T-cell (primary cell): ENCODE data around the gene PNPLA5. TPM values are rescaled to one million over a fixed set of nuclear protein-coding genes. Genes with fewer than 3 reads are reported as not detected.
A peak's percentile ranks its signal among the peaks of the same experiment; 100 is the strongest.
"Not testable (repeated sequence)": the region's sequence is repeated elsewhere in the genome, so short reads cannot be mapped to it uniquely, and the experiment has no call there.

Experiments
- ATAC-seq, 4 experiments: fragments of 200-7000 bp in 3 of 4; fragments of 150-1000 bp in 1 of 4; cut with Tn5 transposase; replicated peaks in 1 of 4; 1 replicate in 3 of 4; 2 replicates in 1 of 4; pipeline ENCODE4 v1.10.0; 2021; ENCODE audit warnings: moderate library complexity in 3 of 4, mild to moderate bottlenecking in 2 of 4, moderate number of reproducible peaks in 1 of 4
- CTCF ChIA-PET, 2 donors: fragments of 300-600 bp; sonication (Branson Sonifier 250); formaldehyde crosslinking; loops; one replicate each; lab custom pipeline; 2022; ENCODE audit warnings: antibody characterized with exemption in 2 of 2; lab: Charles Lee
- POLR2A ChIA-PET, 2 donors: fragments of 300-600 bp; sonication (Branson Sonifier 250); formaldehyde crosslinking; loops; one replicate each; lab custom pipeline; 2022; ENCODE audit warnings: antibody characterized with exemption in 2 of 2; lab: Charles Lee
- DNase-seq, 35 experiments: peaks; one replicate each; pipeline versions ENCODE4 v3.0.0 to v3.0.0-alpha.2; 2013 to 2023
- H3K27ac ChIP-seq: one replicate; pipeline ENCODE4 v1.5.1; 2013; ENCODE audit warnings: low read length
- H3K27me3 ChIP-seq, 2 experiments: replicated peaks in 1 of 2; 1 replicate in 1 of 2; 2 replicates in 1 of 2; pipeline versions ENCODE4 v1.6.1 to v1.7.0; 2013; ENCODE audit warnings: low read length in 1 of 2, mixed read lengths in 1 of 2; ENCODE audit not compliant: control insufficient read depth in 2 of 2, insufficient read depth in 2 of 2; ENCODE audit errors: extremely low read depth in 1 of 2
- H3K36me3 ChIP-seq, 2 donors: 1 replicate in 1 of 2; 2 replicates in 1 of 2; pipeline versions ENCODE4 v1.6.1 to v1.7.0; 2013; ENCODE audit warnings: low read length in 1 of 2; ENCODE audit not compliant: control insufficient read depth in 2 of 2, insufficient read depth in 1 of 2; ENCODE audit errors: extremely low read depth in 1 of 2
- H3K4me1 ChIP-seq, 2 experiments: 1 replicate in 1 of 2; 2 replicates in 1 of 2; pipeline versions ENCODE4 v1.6.1 to v1.7.0; 2013; ENCODE audit warnings: low read length in 2 of 2, mixed read lengths in 1 of 2; ENCODE audit not compliant: insufficient read depth in 2 of 2, control insufficient read depth in 1 of 2; ENCODE audit errors: extremely low read depth in 1 of 2
- H3K4me3 ChIP-seq, 2 donors: 1 replicate in 1 of 2; 2 replicates in 1 of 2; pipeline versions ENCODE4 v1.5.1 to v1.7.0; 2013; ENCODE audit warnings: mild to moderate bottlenecking in 2 of 2, low read length in 1 of 2, moderate library complexity in 1 of 2; ENCODE audit not compliant: control insufficient read depth in 1 of 2; ENCODE audit errors: extremely low read depth in 1 of 2
- H3K9me3 ChIP-seq: 2 replicates; pipeline ENCODE4 v1.7.0; 2013
- H3K27ac Mint-ChIP-seq, 2 donors: one replicate each; pipeline ENCODE4 v1.8.0; 2020 to 2021; ENCODE audit warnings: mild to moderate bottlenecking in 2 of 2, mixed read lengths in 2 of 2
- H3K27me3 Mint-ChIP-seq, 2 donors: one replicate each; pipeline ENCODE4 v1.8.0; 2021 to 2022; ENCODE audit warnings: mixed read lengths in 2 of 2
- H3K36me3 Mint-ChIP-seq: one replicate; pipeline ENCODE4 v1.8.0; 2021; ENCODE audit warnings: mixed read lengths
- H3K4me1 Mint-ChIP-seq, 3 donors: one replicate each; pipeline ENCODE4 v1.8.0; 2020 to 2022; ENCODE audit warnings: mixed read lengths in 3 of 3, mild to moderate bottlenecking in 1 of 3
- H3K4me3 Mint-ChIP-seq, 3 donors: one replicate each; pipeline ENCODE4 v1.8.0; 2020 to 2022; ENCODE audit warnings: mild to moderate bottlenecking in 3 of 3, mixed read lengths in 3 of 3, moderate library complexity in 3 of 3
- H3K9me3 Mint-ChIP-seq, 3 donors: one replicate each; pipeline ENCODE4 v1.8.0; 2020 to 2022; ENCODE audit warnings: mixed read lengths in 3 of 3
- whole genome bisulfite sequencing: methylation state at CpG from one replicate; pipeline ENCODE4 v1.1.5; 2013; ENCODE audit warnings: missing lambda C conversion rate; ENCODE audit not compliant: insufficient coverage; 5-methylcytosine and 5-hydroxymethylcytosine counted together
- total RNA-seq, 35 experiments: library from RNA in 6 of 35; stranded (reverse) in 6 of 35; fragments of 120-200 nt in 1 of 35; gene quantifications; one replicate each; pipeline versions ENCODE4 v1.2.1 to v1.2.4 and lab custom pipeline; 2013 to 2026

The PNPLA5 gene
- total RNA-seq, 5 donors from 2014 or later (not counting 1 experiment from before 2014, with no cell fraction given) = not detected

GRCh38 chr22:43905681-43906080 is 13.9 kb upstream of the PNPLA5 start:
- H3K4me3 ChIP-seq = no peak overlapping the region
- H3K4me1 ChIP-seq = no peaks in the 10 kb centered on the region
- 66% methylated on average over 4 of the region's 7 CpGs for WGBS
- no peaks in the 10 kb centered on the region for H3K9me3 ChIP-seq
- H3K9me3 Mint-ChIP-seq = no peaks in the 10 kb centered on the region
- H3K36me3 Mint-ChIP-seq = no peaks in the 10 kb centered on the region
- H3K36me3 ChIP-seq = no peaks in the 10 kb centered on the region
- H3K4me1 Mint-ChIP-seq = no peaks in the 10 kb centered on the region
- H3K4me3 Mint-ChIP-seq = no peak overlapping the region
- no peak overlapping the region for H3K27ac ChIP-seq
- peaks cover 15 to 35% of the 10 kb centered on the region in 2 donors for H3K27me3 Mint-ChIP-seq
- H3K27ac Mint-ChIP-seq = no peak overlapping the region
- ATAC-seq (no peak), DNase-seq (no peak)
- peaks cover 0 to 54% of the 10 kb centered on the region in 2 experiments for H3K27me3 ChIP-seq
- CTCF ChIA-PET = no interaction called here
- POLR2A ChIA-PET = interaction anchor here in 1 of 2 donors (0.7 kb wide), 1 partner anchor 34 kb away, joined by 11 read pairs; no protein-coding TSS in a partner anchor

- POLR2A ChIA-PET, H3K27ac Mint-ChIP-seq, H3K4me1 ChIP-seq, CTCF ChIA-PET, H3K4me3 ChIP-seq, H3K36me3 Mint-ChIP-seq, ATAC-seq, H3K9me3 ChIP-seq, H3K4me1 Mint-ChIP-seq, H3K4me3 Mint-ChIP-seq, H3K9me3 Mint-ChIP-seq, H3K27ac ChIP-seq, H3K36me3 ChIP-seq: not testable (repeated sequence)
- peak in 7 of 35 experiments; percentile 6 to 38 (median 12) for DNase-seq
- peaks cover 0 to 56% of the 10 kb centered on the region in 2 experiments for H3K27me3 ChIP-seq
- H3K27me3 Mint-ChIP-seq = peaks cover 15 to 32% of the 10 kb centered on the region in 2 donors
- WGBS = no CpG with 5 or more reads among the region's 12 CpGs
Measured at GRCh38 chr22:43904412-43904811, 12.6 kb upstream of the PNPLA5 start.

- DNase-seq, H3K4me3 ChIP-seq, H3K4me1 Mint-ChIP-seq, H3K9me3 ChIP-seq, H3K4me1 ChIP-seq, H3K4me3 Mint-ChIP-seq, H3K27ac ChIP-seq, H3K36me3 ChIP-seq, H3K9me3 Mint-ChIP-seq, ATAC-seq, H3K36me3 Mint-ChIP-seq, H3K27ac Mint-ChIP-seq, POLR2A ChIA-PET: not testable (repeated sequence)
- H3K27me3 Mint-ChIP-seq = peaks cover 15 to 30% of the 10 kb centered on the region in 2 donors
- H3K27me3 ChIP-seq = peaks cover 0 to 53% of the 10 kb centered on the region in 2 experiments
- WGBS = 100% methylated on average over 2 of the region's 12 CpGs
- CTCF ChIA-PET = interaction anchor here in 1 of 2 donors (0.6 kb wide), 1 partner anchor 85 kb away, joined by 4 read pairs; no protein-coding TSS in a partner anchor
Measured at GRCh38 chr22:43903033-43903432, 11.2 kb upstream of the PNPLA5 start.

- DNase-seq = no peak
- H3K4me1 ChIP-seq = no peaks in the 10 kb centered on the region
- no peaks in the 10 kb centered on the region for H3K9me3 ChIP-seq
- ATAC-seq = no peak
- Mint-ChIP-seq H3K36me3 (no peaks in the 10 kb centered on the region), H3K27ac (no peak overlapping the region), H3K27me3 (peaks cover 15 to 25% of the 10 kb centered on the region in 2 donors), H3K9me3 (no peaks in the 10 kb centered on the region), H3K4me1 (no peaks in the 10 kb centered on the region), H3K4me3 (no peak overlapping the region)
- H3K36me3 ChIP-seq = no peaks in the 10 kb centered on the region
- CTCF ChIA-PET = no interaction called here
- 62% methylated on average over 4 of the region's 5 CpGs for WGBS
- peaks cover 0 to 51% of the 10 kb centered on the region in 2 experiments for H3K27me3 ChIP-seq
- no peak overlapping the region for H3K27ac ChIP-seq
- no peak overlapping the region for H3K4me3 ChIP-seq
- POLR2A ChIA-PET = no interaction called here
Measured at GRCh38 chr22:43901976-43902643, 10.3 kb upstream of the PNPLA5 start.

- peaks cover 8 to 21% of the 10 kb centered on the region in 2 donors for H3K27me3 Mint-ChIP-seq
- Histone ChIP-seq H3K27ac (no peak overlapping the region), H3K27me3 (peaks cover 0 to 41% of the 10 kb centered on the region in 2 experiments), H3K4me3 (no peak overlapping the region), H3K36me3 (no peaks in the 10 kb centered on the region), H3K4me1 (no peaks in the 10 kb centered on the region), H3K9me3 (no peaks in the 10 kb centered on the region)
- H3K27ac Mint-ChIP-seq = no peak overlapping the region
- CTCF ChIA-PET = no interaction called here
- 27% methylated on average over 2 of the region's 7 CpGs for WGBS
- POLR2A ChIA-PET = no interaction called here
- H3K36me3 Mint-ChIP-seq = no peaks in the 10 kb centered on the region
- no peak overlapping the region for H3K4me3 Mint-ChIP-seq
- no peaks in the 10 kb centered on the region for H3K9me3 Mint-ChIP-seq
- ATAC-seq (no peak), DNase-seq (no peak)
- H3K4me1 Mint-ChIP-seq = no peaks in the 10 kb centered on the region
Measured at GRCh38 chr22:43900206-43900605, 8.4 kb upstream of the PNPLA5 start.

GRCh38 chr22:43897751-43898261 is 6.0 kb upstream of the PNPLA5 start:
- Mint-ChIP-seq H3K27ac (no peak overlapping the region), H3K36me3 (no peaks in the 10 kb centered on the region), H3K9me3 (no peaks in the 10 kb centered on the region), H3K4me1 (no peaks in the 10 kb centered on the region), H3K4me3 (no peak overlapping the region), H3K27me3 (peaks cover 7 to 26% of the 10 kb centered on the region in 2 donors)
- ChIA-PET POLR2A (no interaction called here), CTCF (no interaction called here)
- H3K9me3 ChIP-seq = no peaks in the 10 kb centered on the region
- H3K27ac ChIP-seq = no peak overlapping the region
- H3K4me1 ChIP-seq = no peaks in the 10 kb centered on the region
- DNase-seq (no peak), ATAC-seq (no peak)
- peaks cover 0 to 44% of the 10 kb centered on the region in 2 experiments for H3K27me3 ChIP-seq
- H3K4me3 ChIP-seq = no peak overlapping the region
- no peaks in the 10 kb centered on the region for H3K36me3 ChIP-seq
- 55% methylated on average over 12 of the region's 12 CpGs for WGBS
